BLaER1 (cell line): ENCODE measurements around the gene ADCY2.

Source experiments
- H3K27ac ChIP-seq: shearing (Covaris generic); formaldehyde crosslinking; 2 replicates; pipeline ENCODE4 v1.8.1; 2022
- H3K27me3 ChIP-seq: shearing (Covaris generic); formaldehyde crosslinking; 2 replicates; pipeline ENCODE4 v1.8.1; 2022
- H3K36me3 ChIP-seq: shearing (Covaris generic); formaldehyde crosslinking; 2 replicates; pipeline ENCODE4 v1.8.1; 2022
- H3K4me1 ChIP-seq: shearing (Covaris generic); formaldehyde crosslinking; 2 replicates; pipeline ENCODE4 v1.8.1; 2022
- H3K4me2 ChIP-seq: shearing (Covaris generic); formaldehyde crosslinking; 2 replicates; pipeline ENCODE4 v1.8.1; 2022
- H3K4me3 ChIP-seq: shearing (Covaris generic); formaldehyde crosslinking; 2 replicates; pipeline ENCODE4 v1.8.1; 2022
- H3K9ac ChIP-seq: shearing (Covaris generic); formaldehyde crosslinking; 2 replicates; pipeline ENCODE4 v1.8.1; 2022
- H3K9me3 ChIP-seq: shearing (Covaris generic); formaldehyde crosslinking; 2 replicates; pipeline ENCODE4 v1.8.1; 2022
- H4K20me1 ChIP-seq: shearing (Covaris generic); formaldehyde crosslinking; 2 replicates; pipeline ENCODE4 v1.8.1; 2022
- Cebpa-rat ChIP-seq: shearing (Covaris generic); IDR thresholded peaks from 2 replicates; pipeline ENCODE4 v1.8.1; 2022

Gene ADCY2

DNA sequence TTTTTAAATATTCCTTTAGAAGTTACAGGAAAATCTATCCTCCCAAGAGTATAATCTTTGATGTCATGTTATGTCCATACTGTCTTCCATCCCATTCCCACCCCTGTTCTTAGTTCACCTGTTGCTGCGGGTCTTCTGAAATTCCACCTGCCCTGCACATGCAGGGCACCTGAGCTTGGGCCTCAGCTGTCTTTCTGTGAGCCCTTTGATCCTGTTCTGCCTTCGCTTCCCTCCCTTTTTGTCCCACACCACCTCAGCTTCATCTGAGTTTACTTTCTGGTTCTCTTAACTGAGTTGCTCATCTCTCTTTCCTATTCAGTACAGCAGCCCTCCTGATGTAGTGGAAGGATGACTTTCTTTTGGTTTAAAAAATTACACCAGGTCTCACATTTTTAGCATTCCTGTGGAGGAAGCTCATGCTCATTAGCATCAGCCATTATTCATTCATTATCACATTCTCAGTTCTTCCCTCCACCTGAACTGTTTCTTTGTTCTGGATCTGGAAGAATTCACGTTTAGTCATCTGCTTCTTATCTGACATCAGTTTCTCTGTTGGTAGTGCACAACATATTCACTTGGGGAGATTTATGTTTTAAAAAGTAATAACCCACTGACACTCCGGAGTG, 211.0 kb downstream of the ADCY2 start:
- H3K4me1 ChIP-seq, result no peaks in the 10 kb centered on the region
- no peaks in the 10 kb centered on the region for H3K27me3 ChIP-seq
- no peak overlapping the region for H3K4me2 ChIP-seq
- no peaks in the 10 kb centered on the region for H3K36me3 ChIP-seq
- H4K20me1 ChIP-seq, result no peaks in the 10 kb centered on the region
- H3K4me3 ChIP-seq, result no peak overlapping the region
- no peaks in the 10 kb centered on the region for H3K9me3 ChIP-seq
- no peak overlapping the region for H3K9ac ChIP-seq
- no peak for TF ChIP-seq Cebpa-rat
- H3K27ac ChIP-seq, result no peak overlapping the region

DNA sequence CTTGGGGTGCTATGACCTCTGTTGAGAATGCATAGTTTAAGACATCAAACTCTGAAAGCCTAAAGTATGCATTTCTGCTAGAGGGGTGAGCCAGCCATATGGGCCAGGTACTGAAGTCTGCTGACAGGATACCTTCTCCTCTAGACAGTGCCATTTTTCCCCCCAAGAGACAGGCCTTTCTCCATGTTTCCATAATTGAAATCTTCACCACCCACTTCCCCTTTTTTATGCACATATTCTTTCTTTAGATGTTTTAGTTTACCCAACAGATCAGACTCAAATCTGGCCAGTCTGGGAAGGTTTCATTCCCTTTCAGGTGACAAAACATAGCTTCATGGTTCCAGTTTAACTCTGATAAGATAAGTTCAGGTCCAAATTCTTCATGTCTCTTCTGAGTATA, 212.8 kb downstream of the ADCY2 start:
- H3K4me3 ChIP-seq, result no peak overlapping the region
- H3K27me3 ChIP-seq, result no peaks in the 10 kb centered on the region
- no peak overlapping the region for H3K27ac ChIP-seq
- H3K36me3 ChIP-seq, result no peaks in the 10 kb centered on the region
- no peaks in the 10 kb centered on the region for H3K4me1 ChIP-seq
- H3K9me3 ChIP-seq, result no peaks in the 10 kb centered on the region
- no peak overlapping the region for H3K4me2 ChIP-seq
- no peaks in the 10 kb centered on the region for H4K20me1 ChIP-seq
- no peak for TF ChIP-seq Cebpa-rat
- no peak overlapping the region for H3K9ac ChIP-seq

DNA sequence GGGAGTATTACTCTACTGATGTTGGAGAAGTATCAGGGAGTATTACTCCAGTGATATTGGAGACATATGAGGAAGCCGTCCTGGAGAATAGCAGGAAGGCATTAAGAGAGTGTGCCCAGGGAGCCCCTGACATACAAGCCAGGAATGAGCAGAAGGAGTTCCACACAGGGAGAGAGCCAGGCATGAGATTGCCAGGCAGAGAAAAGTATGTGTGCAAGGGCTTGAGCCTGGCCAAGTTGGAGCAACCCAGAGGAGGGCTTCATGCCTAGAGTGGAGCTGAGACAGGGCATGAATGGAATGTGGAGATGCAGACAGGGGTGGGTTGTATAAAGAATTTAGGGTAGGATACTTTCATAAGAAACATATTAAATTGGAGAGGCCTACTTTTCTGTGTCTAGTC, 213.8 kb downstream of the ADCY2 start:
- no peaks in the 10 kb centered on the region for H3K4me1 ChIP-seq
- H3K27me3 ChIP-seq, result no peaks in the 10 kb centered on the region
- H3K9ac ChIP-seq, result no peak overlapping the region
- H3K4me3 ChIP-seq, result no peak overlapping the region
- no peaks in the 10 kb centered on the region for H3K36me3 ChIP-seq
- H3K4me2 ChIP-seq, result no peak overlapping the region
- no peak overlapping the region for H3K27ac ChIP-seq
- H4K20me1 ChIP-seq, result no peaks in the 10 kb centered on the region
- no peaks in the 10 kb centered on the region for H3K9me3 ChIP-seq
- TF ChIP-seq Cebpa-rat, result no peak

- no peak for TF ChIP-seq Cebpa-rat
Measured at GRCh38 chr5:7610531-7611177, 214.7 kb downstream of the ADCY2 start.

GRCh38 chr5:7611518-7611917, 215.6 kb downstream of the ADCY2 start:
- TF ChIP-seq Cebpa-rat, result no peak
- no peaks in the 10 kb centered on the region for H3K36me3 ChIP-seq
- H3K4me3 ChIP-seq, result no peak overlapping the region
- H3K9me3 ChIP-seq, result no peaks in the 10 kb centered on the region
- H4K20me1 ChIP-seq, result no peaks in the 10 kb centered on the region
- no peaks in the 10 kb centered on the region for H3K4me1 ChIP-seq
- H3K27me3 ChIP-seq, result no peaks in the 10 kb centered on the region
- no peak overlapping the region for H3K27ac ChIP-seq
- no peak overlapping the region for H3K9ac ChIP-seq
- no peak overlapping the region for H3K4me2 ChIP-seq

More at GRCh38 chr5:7610531-7611177, 214.7 kb downstream of the ADCY2 start:
- H3K9me3 ChIP-seq, result no peaks in the 10 kb centered on the region
- no peak overlapping the region for H3K4me3 ChIP-seq
- no peaks in the 10 kb centered on the region for H4K20me1 ChIP-seq
- H3K4me1 ChIP-seq, result no peaks in the 10 kb centered on the region
- H3K4me2 ChIP-seq, result no peak overlapping the region
- H3K36me3 ChIP-seq, result no peaks in the 10 kb centered on the region
- no peak overlapping the region for H3K9ac ChIP-seq
- no peak overlapping the region for H3K27ac ChIP-seq
- no peaks in the 10 kb centered on the region for H3K27me3 ChIP-seq

GRCh38 chr5:7615566-7616061, 219.7 kb downstream of the ADCY2 start:
- Histone ChIP-seq H3K4me1 (no peaks in the 10 kb centered on the region), H4K20me1 (no peaks in the 10 kb centered on the region), H3K4me3 (no peak overlapping the region), H3K27me3 (no peaks in the 10 kb centered on the region), H3K4me2 (no peak overlapping the region), H3K9me3 (no peaks in the 10 kb centered on the region), H3K27ac (no peak overlapping the region), H3K9ac (no peak overlapping the region), H3K36me3 (no peaks in the 10 kb centered on the region)
- no peak for TF ChIP-seq Cebpa-rat

GRCh38 chr5:7616897-7617296, 221.0 kb downstream of the ADCY2 start:
- H3K9me3 ChIP-seq, result no peaks in the 10 kb centered on the region
- no peaks in the 10 kb centered on the region for H3K4me1 ChIP-seq
- TF ChIP-seq Cebpa-rat, result no peak
- H3K27me3 ChIP-seq, result no peaks in the 10 kb centered on the region
- H3K36me3 ChIP-seq, result no peaks in the 10 kb centered on the region
- H3K27ac ChIP-seq, result no peak overlapping the region
- H3K4me3 ChIP-seq, result no peak overlapping the region
- H3K9ac ChIP-seq, result no peak overlapping the region
- no peak overlapping the region for H3K4me2 ChIP-seq
- H4K20me1 ChIP-seq, result no peaks in the 10 kb centered on the region

- no peaks in the 10 kb centered on the region for H4K20me1 ChIP-seq
- no peak overlapping the region for H3K4me2 ChIP-seq
- H3K27me3 ChIP-seq, result no peaks in the 10 kb centered on the region
- TF ChIP-seq Cebpa-rat, result no peak
- H3K36me3 ChIP-seq, result no peaks in the 10 kb centered on the region
- no peak overlapping the region for H3K27ac ChIP-seq
- no peak overlapping the region for H3K4me3 ChIP-seq
- H3K9me3 ChIP-seq, result no peaks in the 10 kb centered on the region
- no peaks in the 10 kb centered on the region for H3K4me1 ChIP-seq
- H3K9ac ChIP-seq, result no peak overlapping the region
Measured at GRCh38 chr5:7622498-7622897, 226.6 kb downstream of the ADCY2 start.

GRCh38 chr5:7625740-7626139, 229.8 kb downstream of the ADCY2 start:
- Histone ChIP-seq H4K20me1 (no peaks in the 10 kb centered on the region), H3K9ac (no peak overlapping the region), H3K9me3 (no peaks in the 10 kb centered on the region), H3K4me2 (no peak overlapping the region), H3K4me3 (no peak overlapping the region), H3K27me3 (no peaks in the 10 kb centered on the region), H3K27ac (no peak overlapping the region), H3K4me1 (no peaks in the 10 kb centered on the region), H3K36me3 (no peaks in the 10 kb centered on the region)
- TF ChIP-seq Cebpa-rat, result no peak

DNA sequence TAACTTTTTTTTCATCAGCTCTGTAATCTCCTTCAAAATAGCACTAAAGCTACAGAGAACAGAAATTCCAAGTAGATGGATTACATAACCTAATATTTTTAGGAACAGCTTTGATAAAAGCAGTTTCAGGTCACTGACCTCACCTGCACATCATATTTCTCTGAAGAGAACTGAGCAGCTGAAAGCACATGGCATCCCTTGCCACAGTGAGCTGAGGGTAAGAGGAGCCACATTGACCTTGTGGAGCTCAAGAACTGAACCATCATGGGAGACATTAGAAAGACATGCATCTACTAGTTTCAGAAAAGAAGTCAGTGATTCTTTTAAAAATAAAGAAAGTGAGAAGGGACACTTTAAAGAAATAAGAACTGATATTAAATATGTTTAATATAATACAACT, 232.3 kb downstream of the ADCY2 start:
- TF ChIP-seq Cebpa-rat, result no peak
- H3K4me2 ChIP-seq, result no peak overlapping the region
- no peaks in the 10 kb centered on the region for H3K9me3 ChIP-seq
- no peak overlapping the region for H3K4me3 ChIP-seq
- no peaks in the 10 kb centered on the region for H3K4me1 ChIP-seq
- no peaks in the 10 kb centered on the region for H3K36me3 ChIP-seq
- no peaks in the 10 kb centered on the region for H4K20me1 ChIP-seq
- H3K27me3 ChIP-seq, result no peaks in the 10 kb centered on the region
- H3K27ac ChIP-seq, result no peak overlapping the region
- H3K9ac ChIP-seq, result no peak overlapping the region

DNA sequence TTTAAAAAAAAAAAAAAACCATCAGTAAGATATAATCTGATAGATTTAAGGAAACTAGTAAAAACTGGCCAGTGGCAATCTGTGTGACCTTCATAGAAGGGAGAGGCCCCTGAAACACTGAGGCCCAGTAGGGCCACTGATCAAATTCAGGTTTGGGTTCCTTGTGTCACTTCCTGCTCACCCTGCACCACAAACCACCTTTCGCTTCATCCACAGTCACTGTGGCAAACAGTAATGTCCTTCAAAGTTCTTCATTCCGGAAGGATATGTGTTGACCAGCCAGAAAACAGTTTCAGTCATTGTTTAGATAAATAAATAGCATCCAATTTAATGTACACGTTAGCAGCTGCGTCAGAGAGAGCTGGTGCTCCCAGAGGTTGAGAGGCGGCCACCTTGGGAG, 232.9 kb downstream of the ADCY2 start:
- no peak for TF ChIP-seq Cebpa-rat
- H3K27me3 ChIP-seq, result no peaks in the 10 kb centered on the region
- H3K9me3 ChIP-seq, result no peaks in the 10 kb centered on the region
- H3K27ac ChIP-seq, result no peak overlapping the region
- no peaks in the 10 kb centered on the region for H3K4me1 ChIP-seq
- no peaks in the 10 kb centered on the region for H3K36me3 ChIP-seq
- no peak overlapping the region for H3K4me2 ChIP-seq
- no peak overlapping the region for H3K9ac ChIP-seq
- no peak overlapping the region for H3K4me3 ChIP-seq
- H4K20me1 ChIP-seq, result no peaks in the 10 kb centered on the region
